ENCODE measurements around the gene PSMB8.

- no peak for TF ChIP-seq JUND (IDR thresholded peaks at IDR 0.05; ENCODE audit: low read length)
- TF ChIP-seq HDAC2 (IDR thresholded peaks at IDR 0.05; ENCODE audit: borderline replicate concordance in 1 of 2, low read depth in 2 of 2, low read length in 2 of 2), result no peak
- no peak for TF ChIP-seq PHF8 (conservative IDR thresholded peaks at IDR 0.05; ENCODE audit: low read depth, low read length)
- no peak for TF ChIP-seq CHD1 (IDR thresholded peaks at IDR 0.05; ENCODE audit: low read depth, low read length)
- no peak for TF ChIP-seq CTCF (IDR thresholded peaks at IDR 0.05; ENCODE audit: control extremely low read depth in 1 of 3, insufficient read depth in 1 of 3, low read depth in 1 of 3, low read length in 3 of 3)
- no peak for TF ChIP-seq RAD21 (IDR thresholded peaks at IDR 0.05 in 1 of 2, conservative IDR thresholded peaks at IDR 0.05 in 1 of 2; ENCODE audit: low read depth in 2 of 2, low read length in 2 of 2)
- TF ChIP-seq MAX (IDR thresholded peaks at IDR 0.05), result no peak
- no peak for TF ChIP-seq TAF1 (IDR thresholded peaks at IDR 0.05; ENCODE audit: low read depth, low read length)
- TF ChIP-seq SIX5 (IDR thresholded peaks at IDR 0.05; ENCODE audit: low read depth, low read length), result no peak
These were observed 28.7 kb downstream of the PSMB8 start for GRCh38 chr6:32815115-32815514.
